SK-N-SH treated with all-trans-retinoic acid at 6 μM for 48 hours (cell line): ENCODE data around the gene NUMB.

ENCODE experiments used
- ARNTL ChIP-seq: fragments of 450-650 bp; formaldehyde crosslinking; IDR thresholded peaks from 2 replicates; pipeline ENCODE4 v1.5.0; 2020; ENCODE audit warnings: low read depth, mild to moderate bottlenecking, moderate library complexity, borderline replicate concordance
- BACH2 ChIP-seq: fragments of 250-450 bp; sonication (Bioruptor Pico); IDR thresholded peaks from 2 replicates; pipeline ENCODE4 v1.9.0; 2021; ENCODE audit warnings: mild to moderate bottlenecking, borderline replicate concordance
- CREB5 ChIP-seq: fragments of 250-450 bp; sonication (Bioruptor Pico); IDR thresholded peaks from 2 replicates; pipeline ENCODE4 v1.5.1; 2020; ENCODE audit warnings: low read depth, mild to moderate bottlenecking, moderate library complexity
- CSDC2 ChIP-seq: fragments of 250-450 bp; sonication (Bioruptor Pico); IDR thresholded peaks from 2 replicates; pipeline ENCODE4 v1.5.0; 2020; ENCODE audit warnings: mild to moderate bottlenecking, moderate library complexity
- ESRRG ChIP-seq: fragments of 250-450 bp; sonication (Bioruptor Pico); IDR thresholded peaks from 2 replicates; pipeline ENCODE4 v1.6.1; 2021; ENCODE audit warnings: mild to moderate bottlenecking
- GLIS3 ChIP-seq: fragments of 250-450 bp; sonication (Bioruptor Pico); IDR thresholded peaks from 2 replicates; pipeline ENCODE4 v1.5.0; 2020; ENCODE audit warnings: mild to moderate bottlenecking, moderate library complexity
- ISL1 ChIP-seq: fragments of 250-450 bp; sonication (Bioruptor Pico); IDR thresholded peaks from 2 replicates; pipeline ENCODE4 v2.1.2; 2022; ENCODE audit warnings: mild to moderate bottlenecking, moderate library complexity
- POU6F1 ChIP-seq: fragments of 250-450 bp; sonication (Bioruptor Pico); IDR thresholded peaks from 2 replicates; pipeline ENCODE4 v1.8.0; 2021; ENCODE audit warnings: low read depth, mild to moderate bottlenecking, moderate library complexity, borderline replicate concordance
- TOX ChIP-seq: fragments of 250-450 bp; sonication (Bioruptor Pico); IDR thresholded peaks from 2 replicates; pipeline ENCODE4 v1.8.0; 2021; ENCODE audit warnings: mild to moderate bottlenecking, moderate library complexity, borderline replicate concordance
- ZFP30 ChIP-seq: fragments of 450-650 bp; formaldehyde crosslinking; IDR thresholded peaks from 2 replicates; pipeline ENCODE4 v1.5.0; 2022; ENCODE audit warnings: mild to moderate bottlenecking, moderate library complexity
- ZNF565 ChIP-seq: fragments of 450-650 bp; formaldehyde crosslinking; conservative IDR thresholded peaks from 2 replicates; pipeline ENCODE4 v1.5.0; 2020; ENCODE audit warnings: low read depth, mild to moderate bottlenecking, moderate library complexity
- ZNF8 ChIP-seq: fragments of 450-650 bp; formaldehyde crosslinking; IDR thresholded peaks from 2 replicates; pipeline ENCODE4 v1.5.0; 2020; ENCODE audit warnings: mild to moderate bottlenecking, moderate library complexity
- TF ChIP-seq, protein P1 (sequence below): fragments of 250-450 bp; sonication (Bioruptor Pico); IDR thresholded peaks from 2 replicates; pipeline ENCODE4 v1.8.0; 2020; ENCODE audit warnings: mild to moderate bottlenecking, moderate library complexity, borderline replicate concordance

- TF ChIP-seq CSDC2 (CRISPR knock-in tag): no peak
- no peak for TF ChIP-seq ZNF8 (CRISPR knock-in tag)
- TF ChIP-seq ZNF565: no peak
- TF ChIP-seq POU6F1 (CRISPR knock-in tag): no peak
- TF ChIP-seq ZFP30: no peak
- no peak for TF ChIP-seq GLIS3 (CRISPR knock-in tag)
- TF ChIP-seq, protein P1, sequence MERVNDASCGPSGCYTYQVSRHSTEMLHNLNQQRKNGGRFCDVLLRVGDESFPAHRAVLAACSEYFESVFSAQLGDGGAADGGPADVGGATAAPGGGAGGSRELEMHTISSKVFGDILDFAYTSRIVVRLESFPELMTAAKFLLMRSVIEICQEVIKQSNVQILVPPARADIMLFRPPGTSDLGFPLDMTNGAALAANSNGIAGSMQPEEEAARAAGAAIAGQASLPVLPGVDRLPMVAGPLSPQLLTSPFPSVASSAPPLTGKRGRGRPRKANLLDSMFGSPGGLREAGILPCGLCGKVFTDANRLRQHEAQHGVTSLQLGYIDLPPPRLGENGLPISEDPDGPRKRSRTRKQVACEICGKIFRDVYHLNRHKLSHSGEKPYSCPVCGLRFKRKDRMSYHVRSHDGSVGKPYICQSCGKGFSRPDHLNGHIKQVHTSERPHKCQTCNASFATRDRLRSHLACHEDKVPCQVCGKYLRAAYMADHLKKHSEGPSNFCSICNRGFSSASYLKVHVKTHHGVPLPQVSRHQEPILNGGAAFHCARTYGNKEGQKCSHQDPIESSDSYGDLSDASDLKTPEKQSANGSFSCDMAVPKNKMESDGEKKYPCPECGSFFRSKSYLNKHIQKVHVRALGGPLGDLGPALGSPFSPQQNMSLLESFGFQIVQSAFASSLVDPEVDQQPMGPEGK: no peak
- no peak for TF ChIP-seq ESRRG
- no peak for TF ChIP-seq ARNTL (CRISPR knock-in tag)
- no peak for TF ChIP-seq BACH2 (CRISPR knock-in tag)
- no peak for TF ChIP-seq TOX (CRISPR knock-in tag)
- TF ChIP-seq ISL1: no peak
- no peak for TF ChIP-seq CREB5
Measured at GRCh38 chr14:73494593-73494992, 36.2 kb upstream of the NUMB start.
